GM19043 (cell line): ENCODE data around the gene SLC19A1.

Experiments
- ATAC-seq: cut with Tn5 transposase; IDR thresholded peaks from one replicate; pipeline ENCODE4 v1.9.1; 2021; ENCODE audit warnings: low read depth; ENCODE audit not compliant: unreplicated experiment

SLC19A1 gene

DNA sequence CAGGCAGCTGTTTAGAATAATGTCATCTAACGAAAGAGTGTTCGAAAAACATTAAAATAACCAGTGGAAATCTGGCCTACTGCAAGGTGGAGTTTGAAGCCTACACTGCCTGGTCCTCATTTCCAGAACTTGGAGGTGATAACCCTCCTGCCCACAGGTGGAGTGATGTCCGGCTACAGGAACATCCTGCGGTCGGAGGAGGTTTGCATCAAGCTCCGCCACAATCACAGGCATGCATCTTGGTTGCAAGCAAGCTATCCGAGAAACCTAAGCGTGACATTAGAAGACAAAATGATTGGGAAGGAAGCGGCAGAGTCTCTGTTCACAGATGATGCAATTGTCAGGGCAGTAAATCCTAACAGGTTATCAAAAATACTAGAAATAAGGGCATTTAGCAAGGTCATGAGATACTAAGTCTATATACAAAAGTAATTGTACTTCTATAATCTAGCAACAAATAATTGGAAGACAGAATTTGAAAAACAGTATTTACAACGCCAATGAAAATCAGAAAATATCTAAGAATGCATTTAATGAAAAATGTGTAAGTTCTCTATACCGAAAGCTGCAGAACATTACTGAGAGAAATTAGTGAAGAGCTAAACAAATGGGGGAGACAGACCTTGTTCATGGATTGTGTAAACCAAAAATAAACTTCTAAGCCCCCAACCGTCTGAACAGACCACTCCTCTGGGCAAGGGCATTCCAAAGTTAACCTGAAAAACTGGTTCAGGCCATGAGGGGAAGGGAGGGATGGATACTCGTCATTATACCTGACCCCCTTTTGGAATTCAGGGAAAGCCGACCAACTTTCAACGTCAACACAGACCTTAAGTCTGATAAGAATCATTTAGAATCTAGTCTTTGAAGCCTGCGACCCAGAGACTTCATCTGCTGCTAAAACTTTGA, 4.7 kb upstream of the SLC19A1 start:
- ATAC-seq, result no peak

GRCh38 chr21:45545691-45546531, 3.7 kb upstream of the SLC19A1 start:
- no peak for ATAC-seq

GRCh38 chr21:45545236-45545570, 3.0 kb upstream of the SLC19A1 start:
- ATAC-seq, result no peak

DNA sequence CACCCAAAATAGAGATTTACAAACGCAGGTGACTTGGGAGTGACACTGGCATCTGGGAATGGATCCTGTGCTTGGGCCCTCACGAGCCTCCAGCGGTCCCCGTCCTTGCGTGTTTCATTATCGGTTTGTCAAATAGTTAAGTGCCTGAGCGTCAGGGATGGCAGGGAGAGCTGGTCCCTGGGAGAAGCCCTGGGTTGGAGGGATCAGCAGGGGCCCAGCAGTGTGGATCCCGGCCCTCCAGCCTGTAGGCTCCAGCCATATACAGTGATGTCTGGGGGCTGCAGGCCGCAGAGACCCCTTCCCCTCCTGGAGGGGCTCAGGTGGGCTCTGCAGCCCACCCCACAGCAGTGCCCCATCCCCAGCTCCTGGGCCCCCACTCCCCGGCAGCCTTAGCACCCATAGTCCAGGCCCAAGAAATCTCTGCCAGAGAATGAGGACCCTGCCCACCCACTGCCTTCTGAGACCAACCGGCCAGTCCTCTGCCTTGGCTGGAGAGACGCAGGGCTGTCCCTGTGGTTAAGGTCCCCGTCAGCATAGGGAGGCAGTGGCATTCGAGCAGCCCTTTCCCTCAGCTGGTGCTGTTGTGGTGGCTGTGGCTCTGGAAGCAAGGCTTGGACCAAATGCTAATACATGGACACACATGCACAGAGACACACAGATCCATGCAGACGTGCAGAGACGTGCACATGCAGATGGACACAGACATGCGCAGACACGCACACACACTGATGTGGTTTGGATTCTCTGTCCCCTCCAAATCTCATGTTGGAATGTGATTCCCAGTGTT, 2.4 kb upstream of the SLC19A1 start:
- no peak for ATAC-seq

DNA sequence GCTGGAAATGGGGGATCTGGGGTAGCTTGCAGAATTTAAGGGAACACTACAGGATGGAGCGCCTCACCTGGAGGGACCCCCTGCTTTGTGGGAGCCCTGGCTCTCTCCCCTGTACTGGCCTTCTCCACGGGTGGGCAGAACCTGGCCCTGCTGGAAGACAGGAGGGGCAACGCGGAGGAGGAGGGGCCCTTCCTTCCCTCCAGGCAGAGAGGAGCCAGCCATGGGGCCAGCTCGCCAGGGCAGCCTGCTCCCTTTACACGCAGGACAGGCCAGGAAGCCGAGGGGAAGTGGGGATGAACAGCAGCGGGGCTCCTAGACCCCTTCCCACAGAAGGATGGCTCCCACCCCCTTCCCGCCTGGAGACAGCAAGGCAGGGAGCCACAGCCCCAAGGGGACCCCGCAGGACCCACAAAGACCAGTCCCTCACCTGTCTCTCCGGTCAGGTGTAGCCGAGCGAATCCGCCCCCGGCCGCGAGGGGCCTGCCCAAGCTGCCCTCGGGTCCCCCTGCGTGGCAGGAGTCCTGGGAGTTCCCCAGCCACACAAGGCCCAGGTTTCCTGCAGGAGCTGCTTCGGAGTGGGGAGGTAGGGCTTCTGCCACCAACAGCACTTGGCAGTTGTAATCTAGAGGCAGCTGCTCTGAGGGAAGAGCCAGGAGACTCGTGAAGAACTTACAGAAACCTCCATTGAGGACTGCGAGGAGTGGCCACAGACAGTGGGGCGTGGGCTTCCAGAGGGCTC, 1.6 kb upstream of the SLC19A1 start:
- ATAC-seq, result no peak

DNA sequence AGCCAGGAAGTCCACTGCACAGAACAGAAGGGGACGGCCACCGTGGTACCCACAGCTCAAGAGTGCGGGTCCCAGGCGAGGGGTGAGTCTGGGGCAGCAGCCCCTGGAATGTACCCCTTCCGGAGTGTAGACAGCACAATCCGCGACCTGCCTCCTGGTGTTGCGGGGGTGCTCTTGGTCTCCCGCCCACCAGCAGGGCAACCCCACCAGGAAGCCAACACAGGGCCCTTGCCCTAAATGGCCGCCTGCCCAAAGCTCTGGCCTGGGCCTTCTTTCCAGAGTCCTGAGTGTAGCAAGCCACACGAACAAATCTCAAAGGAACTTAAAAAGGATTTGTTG, 1.1 kb upstream of the SLC19A1 start:
- no peak for ATAC-seq

DNA sequence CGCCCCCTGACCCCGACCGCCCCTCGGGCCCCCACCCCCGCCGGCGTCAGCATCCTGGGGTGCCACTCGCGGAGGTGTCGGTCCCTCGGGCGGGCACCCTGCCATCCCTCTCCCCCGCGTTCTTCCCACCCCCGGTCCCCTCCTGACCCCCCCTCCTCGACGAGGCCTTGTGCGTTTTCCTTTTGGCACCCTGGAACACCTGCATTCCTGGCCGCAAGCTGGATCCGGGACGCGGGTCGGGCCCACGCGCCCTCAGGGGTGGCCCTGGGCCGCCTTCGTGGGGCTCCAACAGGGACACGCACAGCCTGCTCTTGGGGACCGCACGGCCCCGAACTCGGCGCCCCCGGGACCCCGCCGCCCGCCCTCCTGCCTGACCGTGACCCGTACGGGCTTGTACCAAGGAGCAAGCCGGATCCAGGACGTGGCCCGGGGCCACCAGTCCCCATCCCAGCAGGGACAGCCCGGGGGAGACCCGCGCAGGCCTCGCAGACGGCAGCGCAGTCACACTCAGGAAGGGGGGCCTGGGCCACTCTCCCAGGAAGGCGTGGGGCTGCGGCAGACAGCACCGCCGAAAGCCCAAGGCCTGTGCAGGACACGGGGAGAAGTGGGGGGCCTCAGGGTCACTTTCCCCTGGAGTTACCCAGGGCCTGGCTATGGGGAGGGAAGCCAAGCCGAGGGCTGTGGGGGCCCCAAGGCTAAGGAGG, 579 bp upstream of the SLC19A1 start:
- ATAC-seq, result no peak

DNA sequence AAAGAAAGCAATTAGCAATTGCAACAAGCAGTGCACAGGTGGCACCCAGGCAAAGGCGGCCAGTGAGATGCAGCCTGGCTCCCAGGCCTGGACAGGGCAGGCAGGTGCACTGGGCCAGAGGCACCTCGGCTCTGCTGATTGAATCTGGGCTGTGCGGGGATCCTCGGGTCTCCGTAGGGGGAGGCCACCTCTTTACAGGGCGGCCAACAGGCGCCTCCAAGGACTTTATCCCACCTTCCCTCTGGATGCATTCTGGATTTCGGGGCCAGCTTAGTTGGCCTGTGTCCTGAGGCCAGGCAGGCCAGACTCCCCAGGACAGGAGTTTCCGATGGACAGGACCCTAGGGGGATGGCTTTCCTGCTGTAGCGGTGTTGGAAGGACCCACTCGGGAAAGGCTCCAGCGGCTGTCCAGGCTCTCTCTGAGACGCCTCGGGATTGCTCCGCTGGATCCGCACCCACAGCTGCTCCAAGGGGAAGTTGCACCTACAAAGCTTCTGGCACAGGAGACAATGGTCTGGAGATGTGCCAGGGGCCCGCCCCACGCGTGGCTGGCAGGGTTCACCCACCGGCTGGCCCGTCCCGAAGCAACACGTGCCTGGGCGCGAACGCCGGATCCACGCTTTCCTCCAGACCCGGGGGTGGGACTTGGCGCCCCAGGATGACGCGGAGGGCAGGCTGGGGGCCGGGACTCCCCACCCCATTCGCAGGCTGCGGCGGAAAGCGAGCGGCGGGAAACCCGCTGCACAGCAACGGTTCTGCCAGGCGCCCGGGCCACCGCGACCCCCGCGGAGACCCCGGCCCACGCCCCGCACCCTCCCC, 810 bp downstream of the SLC19A1 start:
- ATAC-seq, result peak; percentile 43

DNA sequence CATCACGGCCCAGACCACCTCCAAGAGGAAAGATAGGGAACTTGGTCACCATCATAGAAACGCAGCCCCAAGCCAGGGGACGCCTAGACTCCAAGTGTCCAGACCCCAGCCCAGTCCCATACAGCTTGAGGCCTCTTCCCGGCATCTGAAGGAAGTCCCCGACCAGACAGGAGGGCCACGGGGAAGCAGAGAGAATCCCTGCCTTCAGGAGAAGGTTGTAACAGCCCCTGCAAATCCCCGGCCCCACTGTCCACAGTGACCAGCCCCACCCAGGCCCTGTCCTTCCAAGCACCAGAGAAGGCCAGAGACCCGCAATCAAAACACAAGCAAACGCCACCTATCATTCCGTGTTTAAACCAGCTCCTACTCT, 1.7 kb downstream of the SLC19A1 start:
- no peak for ATAC-seq

GRCh38 chr21:45539796-45540600, 2.2 kb downstream of the SLC19A1 start:
- ATAC-seq, result no peak

DNA sequence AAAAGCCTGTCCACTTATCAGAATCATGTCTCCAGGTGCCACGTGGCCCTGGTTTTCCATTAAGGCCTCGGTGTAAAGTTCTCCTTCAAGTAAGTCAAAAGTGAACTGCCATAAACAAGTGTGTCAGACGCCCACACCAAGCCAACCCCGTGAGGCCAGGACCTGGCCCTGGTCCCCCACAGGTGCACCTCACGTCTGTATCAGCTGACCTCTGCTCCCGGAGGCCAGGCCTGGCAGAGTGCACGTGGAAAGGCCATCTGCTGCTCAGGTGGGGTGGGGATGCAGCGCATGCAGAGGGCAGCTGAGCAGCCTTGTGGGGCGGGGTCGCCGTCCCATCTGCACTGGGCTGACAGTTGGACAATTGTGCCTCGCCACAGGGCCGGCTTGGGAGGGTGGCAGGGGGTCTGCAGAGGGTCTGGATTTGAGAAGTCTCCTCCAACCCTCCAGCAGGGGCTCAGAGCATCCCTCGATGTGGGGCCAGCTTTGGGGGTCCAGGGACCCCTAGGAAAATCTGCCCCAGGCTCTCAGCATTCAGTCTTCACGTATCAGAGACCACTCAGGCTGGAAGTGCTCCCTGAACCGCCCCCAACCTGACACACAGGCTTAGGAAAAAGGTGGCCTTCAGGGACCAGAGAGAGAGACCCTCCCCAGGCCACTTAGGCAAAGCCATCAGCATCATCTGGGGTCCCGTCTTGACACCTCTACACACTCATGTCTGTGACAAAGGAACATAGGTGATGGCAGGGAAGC, 3.0 kb downstream of the SLC19A1 start:
- no peak for ATAC-seq

DNA sequence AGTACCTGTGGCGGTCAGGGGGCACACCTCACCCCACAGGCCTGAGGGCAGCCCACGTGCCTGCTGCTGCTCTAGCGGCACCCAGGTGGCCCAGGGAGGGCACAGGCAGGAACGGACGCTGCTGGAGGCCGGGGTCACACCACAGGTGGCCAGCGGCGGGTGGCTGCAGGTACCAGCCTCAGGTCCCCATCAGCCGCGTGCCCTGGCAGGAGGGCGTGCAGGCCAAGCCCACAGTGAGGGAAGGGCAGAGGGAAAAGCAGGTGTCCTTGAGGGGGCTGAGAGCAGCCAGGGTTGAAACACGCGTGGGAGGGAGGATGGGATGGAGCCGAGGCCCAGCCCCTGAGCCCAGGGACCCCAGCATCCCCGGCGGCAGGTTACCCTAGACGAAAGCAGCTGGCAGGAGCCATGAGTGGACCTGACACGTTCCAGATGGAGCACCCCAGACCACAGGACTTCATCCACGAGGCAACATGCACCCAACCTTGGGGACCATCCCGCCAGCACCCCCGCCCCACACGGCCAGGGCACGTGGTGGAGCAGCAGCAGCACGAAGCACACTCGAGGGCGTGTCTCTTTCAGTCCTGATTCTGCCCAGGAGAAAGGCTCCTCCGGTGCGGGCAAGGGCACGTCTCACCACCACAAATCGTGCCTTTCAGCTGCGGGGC, 3.7 kb downstream of the SLC19A1 start:
- ATAC-seq, result no peak

- ATAC-seq, result no peak
These were observed 4.4 kb downstream of the SLC19A1 start for GRCh38 chr21:45537746-45538291.

DNA sequence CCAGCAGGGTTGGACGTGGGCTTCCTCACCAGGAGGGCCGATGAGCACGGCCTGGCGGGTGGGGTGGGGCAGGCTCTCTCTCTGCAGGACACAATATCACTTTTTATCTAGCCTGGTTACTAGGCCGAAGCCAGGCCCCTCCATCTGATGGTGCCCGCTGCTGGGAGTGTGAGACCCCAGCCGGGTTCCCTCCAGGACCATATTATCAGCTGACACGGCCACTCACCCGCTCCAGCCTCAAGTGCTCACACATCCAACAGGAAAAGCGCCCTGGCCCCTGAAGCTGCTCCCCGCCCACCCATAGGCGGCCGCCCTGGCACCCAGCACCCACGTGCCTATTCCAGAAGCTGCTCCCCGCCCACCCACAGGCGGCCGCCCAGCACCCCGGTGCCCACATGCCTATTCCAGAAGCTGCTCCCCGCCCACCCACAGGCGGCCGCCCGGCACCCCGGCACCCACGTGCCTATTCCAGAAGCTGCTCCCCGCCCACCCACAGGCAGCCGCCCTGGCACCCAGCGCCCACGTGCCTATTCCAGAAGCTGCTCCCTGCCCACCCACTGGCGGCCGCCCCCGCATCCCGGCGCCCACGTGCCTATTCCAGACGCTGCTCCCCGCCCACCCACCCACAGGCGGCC, 5.0 kb downstream of the SLC19A1 start:
- no peak for ATAC-seq

DNA sequence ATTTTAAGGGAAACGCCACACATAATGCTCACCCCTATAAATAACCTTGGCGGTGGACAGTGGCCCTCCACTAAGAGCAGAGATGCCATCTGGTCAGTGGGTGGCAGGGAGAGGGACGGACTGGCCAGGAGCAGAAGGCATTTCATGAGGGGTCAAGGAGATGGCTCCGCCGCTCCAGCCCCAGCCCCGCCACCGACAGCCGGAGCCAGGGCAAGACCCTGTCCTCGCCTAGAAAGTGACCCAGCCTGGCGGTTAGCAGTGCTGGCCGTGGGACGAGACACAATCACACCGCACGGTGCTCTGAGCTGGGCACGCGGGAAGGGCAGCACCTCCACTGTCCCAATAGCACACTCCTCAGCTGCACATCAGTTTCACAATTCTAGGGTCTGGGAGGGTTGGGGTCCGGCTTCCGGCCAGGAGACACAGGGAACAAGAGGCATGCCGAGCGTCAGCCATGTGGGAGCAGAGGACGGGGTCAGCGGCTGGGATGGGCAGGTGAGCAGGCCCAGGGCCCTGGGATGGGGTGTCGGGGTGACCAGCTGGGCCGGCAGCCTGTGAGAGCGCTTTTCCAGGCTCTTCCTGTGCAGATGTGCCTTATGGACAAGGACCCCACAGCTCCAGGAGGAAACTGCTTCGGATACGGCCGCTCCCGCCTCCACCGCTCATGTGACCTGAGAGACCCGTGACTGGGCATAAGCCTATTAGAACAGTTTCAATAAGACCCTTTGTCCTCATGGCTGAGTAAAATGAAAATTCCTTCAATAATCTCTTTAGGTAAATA, 5.7 kb downstream of the SLC19A1 start:
- no peak for ATAC-seq
